WTC11 (cell line): ENCODE measurements around the gene FCN3. TPM values are rescaled to one million over a fixed set of nuclear protein-coding genes. Genes with fewer than 3 reads are reported as not detected.

Source experiments
- ATAC-seq: fragments of 200-7000 bp; cut with Tn5 transposase; 2 replicates; pipeline ENCODE4 v1.10.0; 2021; ENCODE audit warnings: mild to moderate bottlenecking, moderate library complexity
- CTCF ChIA-PET: fragments of 300-600 bp; sonication (Branson Sonifier 250); formaldehyde crosslinking; loops from one replicate; lab custom pipeline; 2021; ENCODE audit warnings: antibody characterized with exemption; lab: Charles Lee
- POLR2A ChIA-PET: fragments of 350-600 bp; sonication (Branson Sonifier 250); formaldehyde crosslinking; loops from one replicate; lab custom pipeline; 2021; ENCODE audit warnings: antibody characterized with exemption; lab: Charles Lee
- DNase-seq: peaks from one replicate; pipeline ENCODE4 v3.0.0; 2021; ENCODE audit warnings: low spot score
- H3K27ac Mint-ChIP-seq: 2 replicates; pipeline ENCODE4 v1.8.0; 2021; ENCODE audit warnings: mixed read lengths
- H3K27me3 Mint-ChIP-seq: 2 replicates; pipeline ENCODE4 v1.8.0; 2021; ENCODE audit warnings: low read depth, mild to moderate bottlenecking, moderate library complexity, mixed read lengths
- H3K36me3 Mint-ChIP-seq: 2 replicates; pipeline ENCODE4 v1.8.0; 2021; ENCODE audit warnings: mixed read lengths
- H3K4me1 Mint-ChIP-seq: 2 replicates; pipeline ENCODE4 v1.8.0; 2022; ENCODE audit warnings: mixed read lengths
- H3K4me3 Mint-ChIP-seq: 2 replicates; pipeline ENCODE4 v1.8.0; 2021; ENCODE audit warnings: mild to moderate bottlenecking, moderate library complexity, mixed read lengths
- H3K9me3 Mint-ChIP-seq: 2 replicates; pipeline ENCODE4 v1.8.0; 2021; ENCODE audit warnings: mixed read lengths
- AR ChIP-seq: fragments of 250-450 bp; sonication (Bioruptor Pico); IDR thresholded peaks from 2 replicates; pipeline ENCODE4 v1.9.0; 2021; ENCODE audit warnings: mild to moderate bottlenecking
- ATF1 ChIP-seq: sonication (generic); formaldehyde crosslinking; IDR thresholded peaks from 2 replicates; pipeline ENCODE4 v1.8.1; 2023; ENCODE audit warnings: mild to moderate bottlenecking, moderate library complexity, missing genetic modification reagents
- ATF2 ChIP-seq: sonication (generic); formaldehyde crosslinking; IDR thresholded peaks from 2 replicates; pipeline ENCODE4 v1.8.1; 2022; ENCODE audit warnings: low read depth, missing genetic modification reagents, borderline replicate concordance
- EMX1 ChIP-seq: fragments of 250-450 bp; sonication (Bioruptor Pico); IDR thresholded peaks from 2 replicates; pipeline ENCODE4 v1.8.0; 2021; ENCODE audit warnings: mild to moderate bottlenecking
- FOXJ3 ChIP-seq: sonication (generic); formaldehyde crosslinking; IDR thresholded peaks from 2 replicates; pipeline ENCODE4 v1.9.0; 2021; ENCODE audit warnings: missing genetic modification reagents, mild to moderate bottlenecking, borderline replicate concordance
- HMGA2 ChIP-seq: fragments of 250-450 bp; sonication (Bioruptor Pico); IDR thresholded peaks from 2 replicates; pipeline ENCODE4 v1.4.0; 2021; ENCODE audit warnings: mild to moderate bottlenecking, moderate library complexity
- IRF1 ChIP-seq: sonication (generic); formaldehyde crosslinking; IDR thresholded peaks from 2 replicates; pipeline ENCODE4 v1.8.0; 2023; ENCODE audit warnings: missing genetic modification reagents
- JUN ChIP-seq: sonication (generic); formaldehyde crosslinking; IDR thresholded peaks from 2 replicates; pipeline ENCODE4 v1.8.0; 2023; ENCODE audit warnings: mild to moderate bottlenecking, missing genetic modification reagents
- TEAD1 ChIP-seq: sonication (generic); formaldehyde crosslinking; IDR thresholded peaks from 2 replicates; pipeline ENCODE4 v1.8.0; 2022; ENCODE audit warnings: mild to moderate bottlenecking, missing genetic modification reagents
- ZBTB21 ChIP-seq: sonication (generic); formaldehyde crosslinking; IDR thresholded peaks from 2 replicates; pipeline ENCODE4 v1.8.1; 2023; ENCODE audit warnings: mild to moderate bottlenecking, missing genetic modification reagents, borderline replicate concordance
- ZBTB43 ChIP-seq: sonication (generic); formaldehyde crosslinking; IDR thresholded peaks from 2 replicates; pipeline ENCODE4 v1.8.1; 2023; ENCODE audit warnings: mild to moderate bottlenecking, missing genetic modification reagents
- ZNF138 ChIP-seq: sonication (generic); formaldehyde crosslinking; conservative IDR thresholded peaks from 2 replicates; pipeline ENCODE4 v1.8.1; 2022; ENCODE audit warnings: mild to moderate bottlenecking, moderate library complexity, missing genetic modification reagents
- ZNF232 ChIP-seq: sonication (generic); formaldehyde crosslinking; IDR thresholded peaks from 2 replicates; pipeline ENCODE4 v1.8.0; 2022; ENCODE audit warnings: mild to moderate bottlenecking, missing genetic modification reagents
- ZNF281 ChIP-seq: sonication (generic); formaldehyde crosslinking; IDR thresholded peaks from 2 replicates; pipeline ENCODE4 v1.8.0; 2023; ENCODE audit warnings: mild to moderate bottlenecking, missing genetic modification reagents
- ZNF416 ChIP-seq: fragments of 250-450 bp; sonication (Bioruptor Pico); IDR thresholded peaks from 2 replicates; pipeline ENCODE4 v1.9.0; 2021; ENCODE audit warnings: mild to moderate bottlenecking, inconsistent platforms
- total RNA-seq: library from RNA; stranded (reverse); gene quantifications from 3 replicates; pipeline ENCODE4 v1.2.3, GENCODE V29; 2021
- TF ChIP-seq, protein P1 (sequence below): sonication (generic); formaldehyde crosslinking; IDR thresholded peaks from 2 replicates; pipeline ENCODE4 v1.8.1; 2023; ENCODE audit warnings: mild to moderate bottlenecking, moderate library complexity, missing genetic modification reagents

FCN3 gene
- total RNA-seq, 1 experiment from 2014 or later: 0.98 TPM

DNA sequence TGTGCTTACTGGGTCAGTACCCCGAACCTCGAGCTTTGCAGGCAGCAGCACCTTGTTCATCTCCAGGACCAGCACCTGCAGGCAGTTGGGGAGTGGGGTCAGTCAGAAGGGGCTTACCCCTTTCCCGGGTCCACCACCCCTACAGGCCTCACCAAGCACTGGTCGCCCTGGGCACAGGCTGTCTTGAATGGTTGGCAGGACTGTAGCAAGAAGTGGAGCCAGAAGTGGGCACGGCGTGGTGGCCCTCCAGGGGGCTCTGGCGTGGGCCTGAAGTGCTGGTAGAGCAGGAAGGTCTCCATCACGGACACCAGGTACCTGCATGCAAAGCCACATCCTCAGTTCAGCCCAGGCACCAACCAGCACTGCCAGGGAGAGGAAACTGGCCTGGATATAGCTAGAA, 13.1 kb downstream of the FCN3 start:
- Mint-ChIP-seq H3K4me3 (peak overlapping the region; percentile 74; the same call in 1 of the 2 replicates), H3K36me3 (no peaks in the 10 kb centered on the region), H3K9me3 (no peaks in the 10 kb centered on the region), H3K4me1 (peaks cover 31% of the 10 kb centered on the region), H3K27ac (no peak overlapping the region), H3K27me3 (peaks cover 56% of the 10 kb centered on the region)
- ChIA-PET CTCF (interaction anchor here (0.9 to 3.1 kb wide), 7 partner anchors 10 to 60 kb away, joined by 3 to 15 read pairs (median 9); partner anchors contain the start of gene CD164L2), POLR2A (no interaction called here)
- ATAC-seq: no peak
- no peak for TF ChIP-seq EMX1 (CRISPR knock-in tag)
- TF ChIP-seq JUN (CRISPR knock-in tag): no peak
- TF ChIP-seq IRF1: no peak
- no peak for TF ChIP-seq ATF1 (CRISPR knock-in tag)
- no peak for TF ChIP-seq ZNF138 (CRISPR knock-in tag)
- TF ChIP-seq ZBTB21 (CRISPR knock-in tag): no peak
- no peak for TF ChIP-seq ZBTB43
- TF ChIP-seq ZNF416: no peak
- no peak for TF ChIP-seq ZNF281
- no peak for TF ChIP-seq AR
- TF ChIP-seq FOXJ3 (CRISPR knock-in tag): no peak
- no peak for TF ChIP-seq HMGA2 (CRISPR knock-in tag)
- no peak for TF ChIP-seq ATF2 (CRISPR knock-in tag)
- DNase-seq: no peak

GRCh38 chr1:27361044-27361402, 13.6 kb downstream of the FCN3 start:
- Mint-ChIP-seq H3K27me3 (peaks cover 56% of the 10 kb centered on the region), H3K36me3 (no peaks in the 10 kb centered on the region), H3K27ac (no peak overlapping the region), H3K4me1 (peaks cover 31% of the 10 kb centered on the region)
- DNase-seq: peak; percentile 23
- TF ChIP-seq, protein P1, sequence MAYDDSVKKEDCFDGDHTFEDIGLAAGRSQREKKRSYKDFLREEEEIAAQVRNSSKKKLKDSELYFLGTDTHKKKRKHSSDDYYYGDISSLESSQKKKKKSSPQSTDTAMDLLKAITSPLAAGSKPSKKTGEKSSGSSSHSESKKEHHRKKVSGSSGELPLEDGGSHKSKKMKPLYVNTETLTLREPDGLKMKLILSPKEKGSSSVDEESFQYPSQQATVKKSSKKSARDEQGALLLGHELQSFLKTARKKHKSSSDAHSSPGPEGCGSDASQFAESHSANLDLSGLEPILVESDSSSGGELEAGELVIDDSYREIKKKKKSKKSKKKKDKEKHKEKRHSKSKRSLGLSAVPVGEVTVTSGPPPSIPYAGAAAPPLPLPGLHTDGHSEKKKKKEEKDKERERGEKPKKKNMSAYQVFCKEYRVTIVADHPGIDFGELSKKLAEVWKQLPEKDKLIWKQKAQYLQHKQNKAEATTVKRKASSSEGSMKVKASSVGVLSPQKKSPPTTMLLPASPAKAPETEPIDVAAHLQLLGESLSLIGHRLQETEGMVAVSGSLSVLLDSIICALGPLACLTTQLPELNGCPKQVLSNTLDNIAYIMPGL (CRISPR knock-in tag): 0 out of 2 replicates have a peak, but pooled peaks have one; percentile 15
- no peak for TF ChIP-seq TEAD1 (CRISPR knock-in tag)
- TF ChIP-seq ZNF232: peak; percentile 55; the same call in 1 of the 2 replicates
- TF ChIP-seq, all 79 proteins: peak for 2
- no peaks in the 10 kb centered on the region for H3K9me3 Mint-ChIP-seq
- H3K4me3 Mint-ChIP-seq: peak overlapping the region; percentile 74
- CTCF ChIA-PET: interaction anchor here (0.6 to 3.1 kb wide), 9 partner anchors 10 to 97 kb away, joined by 3 to 15 read pairs (median 6); partner anchors contain the start of gene CD164L2
- POLR2A ChIA-PET: no interaction called here
- no peak for ATAC-seq
